DMS153 treated with DMSO at 0.1 percent for 48 hours (cell line): ENCODE results near the gene MAGI2.

Experiments
- DNase-seq: peaks from one replicate; lab custom pipeline; 2025; ENCODE audit not compliant: unreplicated experiment; lab: John Stamatoyannopoulos, UW

The MAGI2 gene

DNA sequence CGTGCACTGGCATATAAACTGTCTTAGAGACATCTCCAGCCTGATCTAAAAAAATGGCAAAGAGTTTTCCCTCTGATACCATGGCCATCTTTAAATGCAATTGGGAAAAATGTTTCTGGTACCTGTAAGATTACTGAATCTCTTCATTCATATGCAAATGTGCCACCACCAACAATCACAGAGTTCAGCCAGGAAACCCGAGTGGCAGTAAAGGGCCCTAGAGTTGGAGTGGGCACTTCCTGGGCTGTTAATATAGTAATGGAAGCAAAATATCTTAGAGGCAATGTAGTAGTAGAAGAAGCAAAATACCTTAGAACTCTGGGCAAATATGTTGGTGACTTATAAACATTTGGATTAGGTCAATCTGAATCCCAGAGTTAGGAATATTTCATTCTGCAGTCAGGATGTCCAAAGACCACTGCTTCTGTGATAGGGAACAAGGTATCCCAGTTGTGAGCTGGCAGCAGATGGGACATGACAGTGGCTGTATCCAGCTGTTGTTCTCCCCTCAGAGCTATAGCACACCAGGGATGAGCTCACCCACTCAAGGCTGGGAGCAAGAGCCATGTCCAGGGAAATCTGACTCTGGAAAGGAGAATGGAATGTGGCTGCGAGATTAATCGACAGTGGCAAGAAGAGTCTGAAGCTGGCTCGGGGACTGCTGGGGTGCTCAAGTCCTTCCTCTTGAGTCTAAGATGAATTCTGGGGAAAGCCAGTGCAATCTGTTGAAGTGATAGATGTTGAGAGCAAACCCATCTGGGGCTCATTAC is 1322.8 kb downstream of the MAGI2 start:
- peak; percentile 26 for DNase-seq

DNA sequence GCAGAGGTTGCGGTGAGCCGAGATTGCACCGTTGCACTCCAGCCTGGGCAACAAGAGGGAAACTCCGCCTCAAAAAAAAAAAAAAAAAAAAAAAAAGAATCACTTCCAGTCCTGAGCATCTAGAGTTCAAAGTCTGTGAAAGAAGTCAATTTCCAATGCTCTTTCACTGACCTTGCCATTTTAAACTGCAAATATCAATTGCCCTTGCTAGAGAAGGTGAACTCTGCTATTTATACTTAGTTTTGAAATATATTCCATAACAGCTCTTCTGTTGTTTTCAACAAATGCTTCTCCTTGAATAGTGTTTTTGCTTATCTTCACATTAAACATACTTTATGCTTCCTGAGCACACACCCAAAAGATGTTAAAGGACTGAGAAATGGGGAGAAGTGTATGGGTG is 1323.6 kb downstream of the MAGI2 start:
- DNase-seq, result no peak

DNA sequence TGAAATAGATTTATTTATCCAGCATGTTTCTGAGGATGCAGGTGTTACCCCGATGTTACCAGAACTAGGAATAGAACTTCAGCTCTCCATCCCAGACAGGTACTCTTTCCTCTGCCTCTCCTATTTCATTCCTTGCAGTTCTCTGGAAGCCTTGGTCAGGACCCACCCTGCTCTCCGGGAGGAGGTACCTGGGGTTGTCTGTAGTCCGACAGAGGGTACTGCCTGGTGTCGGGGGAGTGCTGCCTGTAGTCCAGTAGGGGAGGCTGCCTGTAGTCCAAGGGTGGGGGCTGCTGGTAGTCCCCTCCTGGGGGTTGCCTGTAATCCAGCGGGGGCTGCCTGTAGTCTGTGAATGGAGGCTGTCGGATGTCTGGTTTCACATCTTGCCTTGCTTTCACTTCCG is 1326.5 kb downstream of the MAGI2 start:
- no peak for DNase-seq

DNA sequence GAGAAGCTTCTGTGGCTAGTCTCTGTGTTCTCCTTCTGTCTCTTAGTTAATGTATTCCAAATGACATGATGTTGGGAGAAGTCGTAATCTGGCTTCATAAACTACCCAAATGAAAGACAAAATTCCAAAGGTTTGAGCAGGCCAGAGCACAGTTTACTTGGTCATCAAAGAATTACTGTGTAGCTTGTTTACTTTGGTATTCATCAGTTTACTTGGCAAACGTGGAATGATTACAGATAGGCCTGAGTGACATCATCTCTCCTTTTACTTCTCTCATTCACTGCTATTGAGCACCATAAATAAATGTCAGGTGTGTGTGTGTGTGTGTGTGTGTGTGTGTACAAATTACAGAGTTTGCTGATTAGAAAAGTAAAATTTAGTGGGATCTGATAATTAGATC is 1327.6 kb downstream of the MAGI2 start:
- no peak for DNase-seq

DNA sequence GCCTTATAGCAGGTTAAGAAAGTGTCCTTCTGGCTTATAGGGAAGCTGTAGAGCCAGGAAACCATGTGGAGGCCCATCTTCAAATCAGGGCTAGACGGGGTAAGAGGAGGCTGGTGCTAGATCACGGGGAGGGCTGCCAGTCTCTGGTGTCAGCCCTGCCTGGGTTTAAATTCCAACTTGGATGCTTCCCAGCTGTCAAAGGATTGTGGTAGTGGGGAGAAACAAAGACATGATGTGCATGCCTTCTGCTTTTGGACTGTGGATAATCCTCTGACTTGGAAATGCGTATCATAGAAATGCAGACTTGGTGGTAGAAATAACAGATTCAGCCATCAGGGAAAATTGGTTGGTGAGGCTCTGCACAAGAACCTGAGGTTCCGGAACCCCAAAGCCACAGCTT is 1329.3 kb downstream of the MAGI2 start:
- DNase-seq, result no peak

DNA sequence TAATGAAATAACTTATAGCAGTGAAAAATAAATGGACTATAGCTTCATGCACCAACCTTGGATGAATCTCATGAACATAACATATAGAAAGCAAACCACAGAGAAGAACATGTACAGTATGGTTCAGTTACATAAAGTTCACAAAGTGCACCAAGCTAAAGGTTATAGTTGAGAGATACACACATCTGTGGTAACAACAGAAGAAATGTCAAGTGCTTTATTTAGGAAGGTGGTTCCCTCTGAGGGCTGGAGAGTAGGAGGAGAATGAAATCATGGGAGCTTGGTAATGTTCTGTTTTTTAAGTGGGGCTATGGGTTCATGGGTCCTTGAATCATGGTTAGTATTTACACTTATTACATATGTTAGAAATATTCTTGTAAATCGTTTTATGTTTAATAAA is 1331.6 kb downstream of the MAGI2 start:
- DNase-seq, result no peak

DNA sequence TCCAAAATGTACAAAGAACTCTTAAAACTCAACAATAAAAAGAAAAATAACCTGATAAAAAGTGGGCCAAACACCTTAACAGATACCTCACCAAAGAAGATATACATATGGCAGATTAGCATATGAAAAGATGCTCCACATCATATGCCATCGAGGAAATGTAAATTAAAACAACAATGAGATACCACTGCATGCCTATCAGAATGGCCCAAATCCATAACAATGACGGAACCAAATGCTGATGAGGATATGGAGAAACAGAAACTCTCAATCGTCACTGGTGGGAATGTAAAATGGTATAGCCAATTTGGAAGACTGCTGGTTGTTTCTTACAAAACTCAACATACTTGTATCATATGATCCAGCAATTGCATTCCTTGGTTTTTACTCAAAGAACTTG is 1335.0 kb downstream of the MAGI2 start:
- no peak for DNase-seq

DNA sequence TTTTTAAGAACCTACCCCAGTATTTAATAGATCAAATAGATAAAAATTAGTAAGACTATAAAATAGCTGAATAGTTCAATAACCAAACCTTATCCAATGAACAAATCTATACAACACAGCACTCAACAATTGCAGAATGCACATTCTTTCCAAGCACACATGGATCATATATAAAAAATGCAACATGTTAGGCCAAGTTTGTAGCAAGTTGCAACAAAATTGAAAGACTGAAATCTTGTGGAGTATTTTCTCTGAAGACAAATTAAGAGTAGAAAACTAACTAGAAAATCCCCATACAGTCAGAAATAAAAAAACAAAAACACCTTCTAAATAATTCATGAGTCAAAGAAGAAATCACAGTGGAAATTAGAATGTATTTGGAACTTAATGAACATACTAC is 1337.6 kb downstream of the MAGI2 start:
- DNase-seq, result no peak

DNA sequence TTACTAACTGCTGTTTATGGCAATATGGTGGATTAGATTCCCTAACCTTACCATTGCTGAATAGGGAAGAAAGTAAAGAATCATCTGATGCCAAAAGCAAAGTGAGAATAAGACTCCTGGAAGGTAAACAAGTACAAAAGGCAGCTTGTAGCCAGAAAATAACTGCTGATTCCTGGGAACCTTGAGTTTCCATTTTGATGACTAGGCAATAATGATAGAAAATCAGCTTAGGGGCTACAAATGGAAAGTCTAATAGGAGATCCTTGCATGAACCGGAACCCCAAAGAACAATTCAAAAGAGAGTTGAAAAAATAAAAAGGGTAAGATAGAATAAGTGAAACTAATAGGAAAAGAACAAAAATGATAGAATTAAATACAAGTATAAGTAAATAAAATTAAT is 1338.5 kb downstream of the MAGI2 start:
- no peak for DNase-seq

DNA sequence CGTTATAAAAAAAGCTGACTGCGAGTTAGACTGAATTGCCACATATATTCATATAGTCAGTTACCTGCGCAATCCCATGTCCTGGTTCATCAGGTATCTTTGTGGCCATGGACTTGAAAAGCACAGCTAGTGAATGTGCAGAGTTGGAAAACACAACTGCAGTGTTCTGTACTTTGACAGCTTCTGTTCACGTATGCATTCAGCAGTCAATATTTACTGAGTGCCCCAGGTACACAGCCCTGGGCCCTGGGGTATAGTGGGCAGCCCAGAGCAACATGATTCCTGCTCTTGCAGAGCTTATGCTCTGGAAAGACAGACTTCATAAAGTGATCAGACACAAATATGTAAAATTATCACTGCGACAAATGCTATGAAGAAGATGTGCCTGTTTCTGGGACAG is 1341.0 kb downstream of the MAGI2 start:
- DNase-seq, result no peak

DNA sequence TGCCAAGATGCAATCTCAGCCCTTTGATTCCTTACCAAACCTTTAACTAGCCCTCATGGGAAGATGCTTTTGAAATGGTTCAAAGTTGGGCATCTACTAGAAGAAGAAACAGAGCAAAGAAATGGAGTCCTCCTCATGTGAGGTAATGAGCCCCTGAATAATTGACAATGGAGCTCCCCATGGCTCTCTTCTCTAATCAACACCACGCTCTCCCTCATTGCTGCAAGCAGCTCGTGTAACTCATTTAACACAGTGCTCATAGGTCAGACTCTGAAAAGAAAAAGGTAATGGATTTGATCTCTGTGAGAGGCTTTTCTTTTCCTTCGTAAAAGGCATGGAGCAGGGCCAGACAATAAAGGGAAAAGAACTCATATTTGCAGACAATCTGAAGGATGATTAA is 1342.1 kb downstream of the MAGI2 start:
- DNase-seq, result no peak

DNA sequence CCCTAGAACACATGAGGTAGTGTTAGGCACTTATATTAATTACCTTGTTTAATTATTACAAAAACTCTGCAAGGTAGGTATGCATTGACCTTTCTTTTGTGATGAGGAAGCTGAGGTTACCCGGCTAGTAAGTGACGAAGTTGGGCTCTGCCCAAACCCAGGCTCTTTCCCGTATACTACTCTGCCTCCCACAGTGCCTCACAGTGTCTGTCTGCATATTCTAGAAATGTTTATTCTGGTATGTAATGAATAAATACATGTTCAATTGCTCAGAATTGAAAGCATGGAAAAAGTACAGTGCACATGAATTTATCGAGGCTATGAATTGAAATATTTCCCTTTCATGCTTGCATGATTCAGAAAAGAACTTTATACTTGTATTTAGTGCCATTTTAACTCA is 1350.0 kb downstream of the MAGI2 start:
- DNase-seq, result no peak

DNA sequence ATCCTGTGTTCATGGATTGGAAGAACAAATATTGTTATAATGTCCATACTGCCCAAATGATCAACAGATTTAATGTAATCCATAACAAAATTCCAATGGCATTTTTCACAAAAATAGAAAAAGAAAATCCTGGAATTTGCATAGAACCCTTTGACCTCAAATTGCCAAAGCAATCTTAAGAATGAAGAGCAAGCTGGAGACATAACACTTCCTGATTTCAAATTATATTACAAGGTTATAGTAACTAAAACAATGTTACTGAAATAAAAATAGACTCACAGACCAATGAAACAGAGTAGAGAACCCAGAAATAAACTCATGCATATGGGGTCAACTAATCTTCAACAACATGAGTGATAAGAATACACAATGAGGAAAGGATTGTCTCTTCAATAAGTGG is 1352.4 kb downstream of the MAGI2 start:
- DNase-seq, result no peak

DNA sequence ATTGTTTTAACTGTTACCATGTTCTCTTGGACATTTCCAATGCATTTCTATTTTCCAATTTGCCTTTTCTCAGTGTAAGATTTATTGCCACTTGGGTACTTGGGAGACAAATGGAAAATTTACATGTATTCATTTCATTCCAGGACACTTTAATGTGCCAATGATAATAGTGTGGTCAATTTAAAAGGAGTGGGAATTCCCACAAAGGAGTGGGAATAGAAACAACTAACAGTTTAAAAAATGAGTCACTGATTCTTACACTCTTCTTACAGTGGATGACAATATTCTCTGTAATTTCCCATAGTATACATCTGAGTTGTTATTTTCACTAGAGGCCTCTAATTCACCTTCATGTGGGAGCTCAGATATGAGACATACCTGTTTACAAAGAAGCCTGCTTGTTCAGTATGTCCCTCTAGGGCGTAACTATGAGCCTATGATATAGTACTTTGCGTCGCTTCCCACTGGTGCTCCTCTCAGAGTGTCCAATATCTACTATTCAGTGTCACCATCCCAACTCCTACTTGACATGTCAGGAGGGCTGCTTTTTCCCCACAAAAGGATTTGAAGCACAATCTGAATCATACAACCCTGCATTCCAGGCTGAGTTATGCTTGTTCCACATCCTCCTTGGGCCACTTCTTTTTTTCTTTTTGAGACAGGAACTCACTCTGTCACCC is 1353.6 kb downstream of the MAGI2 start:
- DNase-seq, result no peak

DNA sequence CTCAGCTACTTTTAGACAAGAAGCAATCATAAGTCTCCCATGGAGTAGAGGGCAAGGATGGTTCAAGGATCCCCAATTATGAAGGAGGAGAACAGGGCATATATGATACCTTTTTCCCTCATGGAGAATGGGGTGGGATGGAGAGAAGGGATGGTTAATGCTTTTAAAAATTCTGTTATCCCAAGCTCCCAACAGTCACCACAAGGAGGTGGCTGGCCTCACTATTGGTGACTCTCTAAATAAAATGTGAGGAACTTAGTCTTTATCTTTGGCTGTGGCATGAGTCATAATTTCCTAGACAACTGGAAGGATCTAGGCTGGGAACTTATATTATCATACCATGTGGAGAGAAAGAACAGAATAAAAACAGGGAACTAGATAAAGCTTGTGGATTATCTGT is 1357.9 kb downstream of the MAGI2 start:
- no peak for DNase-seq

DNA sequence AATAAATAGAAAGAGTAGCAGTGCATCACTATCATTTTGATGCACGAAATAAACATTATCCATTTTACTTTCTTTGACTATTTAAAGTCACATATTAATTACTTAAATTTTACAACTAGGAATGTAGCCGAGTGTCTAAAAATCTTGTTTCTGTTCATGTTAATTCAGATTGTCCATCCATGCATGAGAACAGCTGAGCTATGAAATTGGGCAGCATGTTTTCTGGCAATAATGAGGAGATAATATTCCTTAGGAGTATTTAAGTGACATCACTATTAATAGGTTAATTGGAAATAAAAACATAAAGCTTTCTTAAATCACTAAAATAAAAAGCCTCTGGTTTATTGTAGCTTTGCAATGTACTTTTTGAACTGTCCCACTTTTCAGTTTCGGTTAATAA is 1361.1 kb downstream of the MAGI2 start:
- no peak for DNase-seq

DNA sequence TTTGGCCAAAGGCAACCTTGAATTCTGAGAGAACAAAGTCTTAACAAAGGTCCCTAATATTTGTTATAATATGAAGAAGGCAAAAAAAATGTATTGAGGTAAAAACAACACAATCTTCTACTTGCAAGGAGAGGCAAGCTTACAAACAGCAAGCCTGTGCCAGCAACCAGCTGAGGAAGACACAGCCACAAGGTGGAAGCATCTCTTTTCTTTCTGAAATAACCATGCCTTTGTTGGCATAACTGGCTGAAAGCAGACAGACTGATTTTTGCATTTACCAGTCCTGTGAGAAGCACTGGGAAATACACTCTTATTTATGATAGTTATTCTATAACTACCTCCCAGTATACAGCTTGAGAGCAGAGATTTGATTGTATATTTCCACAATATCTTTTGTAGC is 1362.9 kb downstream of the MAGI2 start:
- no peak for DNase-seq

DNA sequence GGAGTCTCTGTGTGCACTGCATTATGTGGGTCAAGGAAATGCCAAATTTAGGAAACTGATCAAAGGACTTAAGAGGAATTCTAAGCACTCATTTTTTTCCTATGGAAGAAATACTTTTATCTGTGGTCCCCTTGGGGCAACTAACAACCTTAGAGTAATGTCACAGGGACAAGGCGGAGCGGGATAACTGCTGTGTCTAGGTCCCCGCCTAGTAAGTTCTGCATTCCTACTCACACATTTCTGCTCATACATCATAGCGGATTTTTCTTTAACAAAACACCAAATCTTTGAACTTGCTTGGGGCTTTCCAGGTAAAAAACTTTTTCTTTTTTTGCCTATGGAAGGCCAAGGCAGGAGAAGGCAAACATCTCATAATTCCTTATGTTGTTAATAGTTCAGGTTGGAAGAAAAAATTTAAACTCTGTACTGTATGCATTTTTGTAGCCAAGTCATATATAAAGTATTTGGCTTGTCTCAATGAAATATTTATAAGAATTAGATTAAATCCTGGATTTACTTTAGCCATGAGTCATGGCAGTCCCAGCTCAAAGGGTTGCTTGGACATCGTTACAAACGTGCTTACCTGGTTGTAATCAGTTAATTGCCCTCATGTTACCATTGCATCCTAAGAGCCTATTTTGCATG is 1369.9 kb downstream of the MAGI2 start:
- no peak for DNase-seq

DNA sequence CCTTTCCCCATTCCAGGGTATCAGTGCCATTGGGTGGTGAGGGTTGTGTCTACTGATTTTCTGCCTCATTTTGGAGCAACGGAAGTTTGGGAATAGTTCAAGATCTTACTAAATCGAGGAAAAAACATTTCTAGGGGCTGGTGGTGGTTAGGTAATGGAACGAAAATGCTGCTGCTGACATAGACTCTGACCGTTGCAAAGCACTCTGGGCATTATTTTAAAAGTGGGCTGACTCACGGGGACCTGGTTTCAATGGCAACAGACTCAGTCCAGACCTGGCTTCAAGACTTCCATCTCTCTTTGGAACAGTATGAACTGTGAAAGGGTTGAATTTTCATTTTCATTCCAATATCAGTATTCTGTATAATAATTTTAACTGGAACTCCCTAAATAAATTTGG is 1370.9 kb downstream of the MAGI2 start:
- DNase-seq, result no peak

DNA sequence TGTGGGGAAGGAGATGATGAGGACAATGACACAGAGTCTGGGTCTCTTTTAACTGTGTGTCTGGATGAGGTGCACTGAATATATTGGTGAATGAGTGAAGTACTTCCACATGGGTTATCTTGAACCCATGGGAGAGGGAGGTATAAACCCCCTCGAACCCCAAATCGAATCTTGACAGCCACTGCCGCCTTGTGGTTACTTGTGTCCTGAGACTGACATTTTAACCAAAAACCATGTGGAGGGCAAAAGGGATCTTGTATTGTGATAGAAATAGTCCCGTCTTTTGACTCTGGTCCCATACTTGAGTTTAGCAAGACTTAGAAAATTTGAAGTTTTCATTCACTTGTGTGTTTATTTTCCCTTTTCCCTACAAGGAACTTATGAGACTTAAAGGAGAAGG is 1371.6 kb downstream of the MAGI2 start:
- no peak for DNase-seq

DNA sequence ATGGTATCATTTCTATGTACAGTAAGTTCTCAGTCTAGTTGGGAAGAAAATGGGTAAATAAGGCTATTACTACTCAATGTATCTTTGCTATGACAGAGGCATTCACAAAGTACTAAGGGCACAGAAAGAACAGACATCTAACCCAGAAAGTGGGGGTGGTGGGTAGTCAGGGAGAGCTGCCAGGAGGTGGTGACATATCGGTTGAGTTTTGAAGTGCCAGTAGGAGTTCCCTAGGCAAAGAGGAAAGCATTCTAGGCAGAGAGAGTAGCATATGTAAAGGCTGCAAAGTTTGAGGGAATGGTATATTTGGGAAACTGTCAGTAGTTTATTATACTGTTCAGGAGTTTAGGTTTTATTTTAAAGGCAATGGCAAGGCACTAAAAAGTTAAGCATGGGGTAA is 1372.1 kb downstream of the MAGI2 start:
- DNase-seq, result no peak

DNA sequence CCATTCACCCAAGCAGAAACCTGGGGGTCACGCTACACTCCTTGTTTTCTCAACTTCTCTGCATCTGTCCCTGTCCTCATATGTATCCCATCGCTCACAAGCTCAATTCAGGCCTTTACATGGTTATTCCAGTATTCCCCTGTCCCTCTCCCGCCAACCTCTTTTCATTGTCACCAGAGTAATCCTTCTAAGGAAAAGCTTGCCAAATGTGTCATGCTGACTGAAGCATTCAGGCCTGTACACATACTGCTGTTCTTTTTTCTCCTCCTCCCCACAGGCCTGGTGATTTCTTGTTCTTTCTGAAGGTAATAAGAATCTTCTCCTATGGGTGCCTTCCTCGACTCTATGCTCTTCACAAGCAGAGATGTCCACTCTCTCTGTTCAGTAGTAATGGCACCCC is 1372.7 kb downstream of the MAGI2 start:
- no peak for DNase-seq
